GM18517 (cell line): Measurements from ENCODE around the gene EPB41L2.

Experiments used
- ATAC-seq: cut with Tn5 transposase; IDR thresholded peaks from one replicate; pipeline ENCODE4 v1.9.1; 2021; ENCODE audit warnings: mild to moderate bottlenecking, moderate library complexity; ENCODE audit not compliant: unreplicated experiment

Gene EPB41L2

DNA sequence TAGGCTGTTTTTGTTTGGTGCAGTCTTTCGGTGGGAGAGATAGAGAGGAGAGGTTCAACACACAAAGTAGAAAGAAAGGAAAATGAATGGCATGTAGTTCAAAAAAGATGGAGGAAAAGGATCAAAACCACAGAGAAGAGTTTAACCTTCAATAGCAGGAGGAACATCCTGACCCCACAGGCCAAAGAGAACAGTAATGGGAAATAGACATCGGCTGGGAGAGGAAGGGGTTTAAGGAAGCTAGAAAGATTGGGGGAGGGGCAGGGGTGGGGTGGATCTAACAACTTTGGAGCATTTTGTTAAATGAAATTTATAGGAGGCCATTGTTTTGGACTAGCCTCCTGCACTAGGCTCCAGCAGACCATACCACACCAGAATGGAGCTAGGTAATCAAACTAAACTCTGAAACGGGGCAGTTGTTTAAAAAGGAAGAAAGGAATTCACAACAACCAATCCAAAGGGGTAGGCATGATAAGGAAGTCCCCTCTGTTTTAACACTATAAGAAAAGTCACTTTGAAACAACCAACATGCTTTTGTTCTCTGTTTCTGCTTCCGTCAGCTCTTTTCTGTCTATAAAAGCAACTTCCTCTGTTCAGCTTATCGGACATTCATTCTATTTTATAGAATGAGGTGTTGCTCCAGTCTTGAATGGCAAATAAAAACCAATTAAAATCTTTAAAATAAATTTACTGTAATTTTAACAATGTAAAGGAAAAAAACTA lies 82.6 kb downstream of the EPB41L2 start:
- ATAC-seq = no peak

GRCh38 chr6:130978660-130979396 lies 84.2 kb downstream of the EPB41L2 start:
- no peak for ATAC-seq

GRCh38 chr6:130978180-130978579 lies 84.9 kb downstream of the EPB41L2 start:
- ATAC-seq = no peak

DNA sequence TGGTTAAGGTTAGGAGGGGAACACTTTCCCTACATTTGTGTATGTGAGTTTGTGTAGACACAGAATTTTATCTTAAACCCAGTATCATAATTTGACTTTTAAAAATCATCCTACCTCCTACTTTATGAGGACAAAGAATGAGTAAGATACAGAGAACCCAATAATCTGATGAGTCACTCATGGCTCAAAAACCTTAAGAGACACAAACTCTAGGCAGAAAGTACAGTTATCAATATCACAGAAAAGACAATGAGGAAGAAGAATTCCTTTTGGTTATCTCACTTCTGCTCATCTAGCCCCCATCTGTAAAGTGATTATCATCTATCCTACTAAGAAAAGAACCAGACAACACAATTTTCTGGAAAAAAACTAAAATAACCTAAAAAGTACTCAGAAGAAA lies 87.7 kb downstream of the EPB41L2 start:
- no peak for ATAC-seq

DNA sequence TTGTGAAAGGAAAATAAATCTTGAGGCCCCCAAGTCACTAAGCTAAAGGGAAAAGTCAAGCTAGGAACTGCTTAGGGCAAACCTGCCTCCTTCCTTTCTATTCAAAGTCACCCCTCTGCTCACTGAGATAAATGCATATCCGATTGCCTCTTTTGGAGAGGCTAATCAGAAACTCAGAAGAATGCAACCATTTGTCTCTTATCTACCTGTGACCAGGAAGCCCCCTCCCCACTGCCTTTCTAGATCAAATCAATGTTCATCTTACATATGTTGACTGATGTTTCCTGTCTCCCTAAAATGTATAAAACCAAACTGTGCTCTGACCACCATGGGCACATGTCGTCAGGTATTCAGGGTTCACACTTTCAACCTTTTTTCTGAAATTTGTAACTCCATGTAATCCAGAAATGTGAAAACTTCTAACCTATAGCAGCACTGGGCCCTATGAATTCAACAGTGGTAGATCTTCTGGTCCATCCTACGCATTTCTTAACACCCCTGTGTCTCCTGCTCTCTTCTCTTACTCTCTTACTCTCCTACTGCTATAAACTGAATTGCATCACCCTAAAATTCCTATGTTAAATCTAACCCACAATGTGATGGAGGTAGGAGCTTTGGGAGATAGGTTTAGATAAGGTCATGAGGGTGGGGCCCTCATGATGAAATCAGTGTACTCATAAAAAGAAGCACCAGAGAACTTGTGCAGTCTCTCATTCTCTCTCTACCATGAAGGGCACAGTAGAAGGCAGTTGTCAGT lies 89.3 kb downstream of the EPB41L2 start:
- ATAC-seq = no peak

- no peak for ATAC-seq
Measured at GRCh38 chr6:130971504-130971903, 91.5 kb downstream of the EPB41L2 start.

DNA sequence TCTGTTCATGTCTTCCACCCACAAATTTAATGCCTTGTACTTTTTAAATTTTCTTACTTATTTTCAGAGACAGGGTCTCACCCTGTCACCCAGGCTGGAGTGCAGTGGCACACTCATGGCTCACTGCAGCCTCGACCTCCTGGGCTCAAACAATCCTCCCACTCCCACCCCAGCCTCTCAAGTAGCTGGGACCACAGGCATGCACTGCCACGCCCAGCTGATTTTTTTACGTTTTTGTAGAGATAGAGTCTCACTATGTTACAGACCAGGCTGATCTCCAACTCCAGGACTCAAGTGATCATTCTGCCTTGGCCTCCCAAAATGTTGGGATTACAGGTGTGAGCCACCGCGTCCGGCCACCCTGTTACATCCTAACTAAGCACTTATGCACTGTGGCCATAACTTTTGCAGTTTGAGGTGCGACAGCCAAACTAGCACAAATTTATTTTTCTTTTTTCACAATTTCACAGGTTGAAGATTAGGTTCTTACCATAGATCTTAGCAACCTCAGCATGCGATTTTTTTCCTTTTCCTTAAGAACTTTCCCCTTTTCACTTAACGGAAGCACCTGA lies 92.1 kb downstream of the EPB41L2 start:
- no peak for ATAC-seq

- no peak for ATAC-seq
Measured at GRCh38 chr6:130969791-130970491, 93.1 kb downstream of the EPB41L2 start.

DNA sequence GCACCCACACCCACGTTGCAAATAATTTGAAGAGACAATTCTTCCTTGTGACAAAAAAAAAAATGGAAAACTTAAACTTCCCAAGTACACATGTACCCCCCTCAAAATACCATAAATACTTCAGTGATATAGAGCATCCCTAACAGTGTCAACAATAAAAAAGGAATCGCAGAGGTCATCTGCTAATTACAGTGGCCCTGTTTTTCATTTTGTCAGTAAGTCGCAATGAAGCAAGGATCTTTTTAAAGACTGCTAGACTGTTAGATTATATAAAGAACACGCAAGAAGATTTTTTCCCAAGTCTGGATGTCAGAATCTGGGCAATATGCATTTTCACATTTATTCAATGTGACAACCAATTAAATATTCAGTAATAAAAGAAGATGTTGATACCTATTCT lies 93.9 kb downstream of the EPB41L2 start:
- ATAC-seq = no peak

DNA sequence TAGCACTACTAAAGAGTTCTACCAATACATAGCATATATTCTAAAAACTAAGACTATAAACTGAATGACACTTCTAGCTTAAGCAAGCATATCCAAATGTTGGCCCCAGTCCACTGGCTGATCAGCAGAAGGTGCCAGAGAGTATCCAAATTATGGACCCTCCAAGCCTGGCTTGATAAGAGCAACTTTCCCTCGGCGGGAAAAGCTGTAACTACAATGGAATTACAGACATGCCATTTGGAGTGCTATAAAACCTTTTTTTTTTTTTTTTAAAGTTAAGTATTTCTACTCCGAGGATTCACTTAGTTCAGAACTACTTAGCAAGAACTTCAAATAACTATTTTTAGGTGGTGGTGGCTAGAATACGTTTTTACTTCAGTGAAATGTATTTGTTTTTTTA lies 94.6 kb downstream of the EPB41L2 start:
- ATAC-seq = no peak

- no peak for ATAC-seq
Measured at GRCh38 chr6:130967502-130968445, 95.3 kb downstream of the EPB41L2 start.

DNA sequence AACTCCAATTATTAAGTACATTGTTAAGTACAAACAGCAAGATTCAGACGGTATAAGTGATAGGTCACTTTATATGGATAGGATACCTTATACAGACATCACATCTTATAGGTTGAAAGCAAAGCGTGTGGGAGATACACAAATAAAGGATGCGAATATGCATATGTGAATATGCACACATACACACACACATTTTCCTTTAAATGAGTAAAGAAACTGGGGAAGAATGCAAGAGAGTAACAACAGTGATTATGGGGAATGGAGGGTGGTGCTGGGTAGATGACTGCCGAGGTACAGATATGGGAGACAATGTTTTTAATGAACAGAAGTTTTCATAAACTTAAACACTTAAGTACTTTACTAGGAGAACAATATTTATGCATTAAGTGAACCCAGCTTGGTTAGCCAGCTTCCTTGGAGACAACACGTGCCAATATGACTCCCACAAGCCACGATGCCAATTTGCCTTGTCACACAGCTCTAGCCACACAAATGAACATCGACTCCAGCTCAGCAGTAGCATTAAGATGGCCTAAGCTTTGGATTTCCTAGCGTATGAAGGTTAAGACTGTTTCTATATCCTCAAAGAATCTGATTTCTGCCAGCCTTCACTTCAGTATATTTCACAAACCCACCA lies 96.6 kb downstream of the EPB41L2 start:
- no peak for ATAC-seq

DNA sequence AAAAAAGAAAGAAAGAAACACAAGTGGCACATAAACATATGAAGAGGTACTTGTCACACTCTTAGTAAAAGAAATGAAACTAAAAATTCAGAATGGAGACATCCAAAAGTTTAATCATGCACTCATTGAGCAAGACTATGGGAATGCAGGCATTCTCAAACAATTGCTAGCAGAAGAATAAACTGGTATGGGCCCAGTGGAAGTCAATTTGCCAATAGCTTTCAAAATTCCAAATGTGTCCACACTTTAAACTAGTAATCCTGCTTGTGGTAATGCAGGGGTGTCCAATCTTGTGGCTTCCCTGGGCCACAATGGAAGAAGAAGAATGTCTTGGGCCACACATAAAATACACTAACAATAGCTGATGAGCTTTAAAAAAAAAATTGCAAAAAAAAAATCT lies 97.4 kb downstream of the EPB41L2 start:
- no peak for ATAC-seq

- ATAC-seq = no peak
Measured at GRCh38 chr6:130964808-130965604, 98.0 kb downstream of the EPB41L2 start.

DNA sequence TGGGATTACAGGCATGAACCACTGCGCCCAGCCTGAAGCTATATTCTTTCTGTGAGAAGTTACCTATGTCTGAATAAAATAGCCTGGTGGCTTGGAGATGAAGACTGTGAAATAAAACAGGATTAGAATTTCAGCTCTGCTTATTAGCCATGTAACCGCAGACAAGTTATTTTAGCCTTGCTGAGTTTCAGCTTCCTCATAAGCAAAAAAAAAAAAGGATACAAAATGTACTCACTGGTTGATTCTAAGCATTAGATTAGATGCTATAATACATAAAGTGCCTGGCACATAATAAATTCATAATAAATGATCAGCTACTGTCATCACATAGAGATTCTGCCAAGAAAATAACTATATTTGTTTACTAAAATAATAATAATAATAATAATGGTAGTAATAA lies 98.8 kb downstream of the EPB41L2 start:
- no peak for ATAC-seq

- no peak for ATAC-seq
Measured at GRCh38 chr6:130962966-130963365, 100.1 kb downstream of the EPB41L2 start.

GRCh38 chr6:130961148-130961547 lies 101.9 kb downstream of the EPB41L2 start:
- ATAC-seq = no peak

DNA sequence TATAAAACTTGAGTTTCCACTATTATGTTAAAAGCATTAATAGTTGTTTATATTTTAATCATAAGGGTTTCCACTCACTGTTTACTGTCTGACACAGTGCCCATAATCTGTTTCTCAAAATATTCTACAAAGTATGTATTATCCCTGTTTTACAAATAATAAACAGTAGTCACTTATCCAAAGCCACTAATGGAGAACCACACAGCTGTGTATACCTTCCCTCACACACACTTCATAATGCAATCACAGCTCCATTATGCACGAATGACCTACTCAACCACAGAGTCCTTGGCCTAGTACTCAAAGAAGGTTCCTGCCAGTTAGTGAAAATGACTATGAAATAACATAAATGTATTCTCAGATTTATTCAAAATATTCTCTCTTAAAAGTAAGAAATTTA lies 103.1 kb downstream of the EPB41L2 start:
- no peak for ATAC-seq
